Esophagus squamous epithelium (tissue), 4 donors: Measurements from ENCODE around the gene GAPDHS.

Source experiments
- POLR2A ChIP-seq, 4 donors: fragments of 450-650 bp; IDR thresholded peaks; one replicate each; pipeline ENCODE4 v1.6.1; 2017; ENCODE audit warnings: antibody characterized with exemption in 4 of 4, mild to moderate bottlenecking in 4 of 4, moderate library complexity in 3 of 4
- TF ChIP-seq, protein P1 (sequence below), 6 experiments: fragments of 450-650 bp in 4 of 6; fragments of 200-600 bp in 2 of 6; sonication (generic) in 2 of 6; IDR thresholded peaks; one replicate each; pipeline ENCODE4 v1.5.1; 2016 to 2019; ENCODE audit warnings: antibody characterized with exemption in 6 of 6, mild to moderate bottlenecking in 4 of 6, moderate library complexity in 4 of 6

- TF ChIP-seq, protein P1, sequence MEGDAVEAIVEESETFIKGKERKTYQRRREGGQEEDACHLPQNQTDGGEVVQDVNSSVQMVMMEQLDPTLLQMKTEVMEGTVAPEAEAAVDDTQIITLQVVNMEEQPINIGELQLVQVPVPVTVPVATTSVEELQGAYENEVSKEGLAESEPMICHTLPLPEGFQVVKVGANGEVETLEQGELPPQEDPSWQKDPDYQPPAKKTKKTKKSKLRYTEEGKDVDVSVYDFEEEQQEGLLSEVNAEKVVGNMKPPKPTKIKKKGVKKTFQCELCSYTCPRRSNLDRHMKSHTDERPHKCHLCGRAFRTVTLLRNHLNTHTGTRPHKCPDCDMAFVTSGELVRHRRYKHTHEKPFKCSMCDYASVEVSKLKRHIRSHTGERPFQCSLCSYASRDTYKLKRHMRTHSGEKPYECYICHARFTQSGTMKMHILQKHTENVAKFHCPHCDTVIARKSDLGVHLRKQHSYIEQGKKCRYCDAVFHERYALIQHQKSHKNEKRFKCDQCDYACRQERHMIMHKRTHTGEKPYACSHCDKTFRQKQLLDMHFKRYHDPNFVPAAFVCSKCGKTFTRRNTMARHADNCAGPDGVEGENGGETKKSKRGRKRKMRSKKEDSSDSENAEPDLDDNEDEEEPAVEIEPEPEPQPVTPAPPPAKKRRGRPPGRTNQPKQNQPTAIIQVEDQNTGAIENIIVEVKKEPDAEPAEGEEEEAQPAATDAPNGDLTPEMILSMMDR (IDR thresholded peaks at IDR 0.05), result peak in 2 of 6 experiments; percentile 18 to 21
- peak in 2 of 4 donors; percentile 57 to 66 for TF ChIP-seq POLR2A (IDR thresholded peaks at IDR 0.05)
Measured at GRCh38 chr19:35545001-35545854, 12.0 kb downstream of the GAPDHS start, which contains the start of gene TMEM147.
